ENCODE results near the gene OGFOD2.

The OGFOD2 gene

DNA sequence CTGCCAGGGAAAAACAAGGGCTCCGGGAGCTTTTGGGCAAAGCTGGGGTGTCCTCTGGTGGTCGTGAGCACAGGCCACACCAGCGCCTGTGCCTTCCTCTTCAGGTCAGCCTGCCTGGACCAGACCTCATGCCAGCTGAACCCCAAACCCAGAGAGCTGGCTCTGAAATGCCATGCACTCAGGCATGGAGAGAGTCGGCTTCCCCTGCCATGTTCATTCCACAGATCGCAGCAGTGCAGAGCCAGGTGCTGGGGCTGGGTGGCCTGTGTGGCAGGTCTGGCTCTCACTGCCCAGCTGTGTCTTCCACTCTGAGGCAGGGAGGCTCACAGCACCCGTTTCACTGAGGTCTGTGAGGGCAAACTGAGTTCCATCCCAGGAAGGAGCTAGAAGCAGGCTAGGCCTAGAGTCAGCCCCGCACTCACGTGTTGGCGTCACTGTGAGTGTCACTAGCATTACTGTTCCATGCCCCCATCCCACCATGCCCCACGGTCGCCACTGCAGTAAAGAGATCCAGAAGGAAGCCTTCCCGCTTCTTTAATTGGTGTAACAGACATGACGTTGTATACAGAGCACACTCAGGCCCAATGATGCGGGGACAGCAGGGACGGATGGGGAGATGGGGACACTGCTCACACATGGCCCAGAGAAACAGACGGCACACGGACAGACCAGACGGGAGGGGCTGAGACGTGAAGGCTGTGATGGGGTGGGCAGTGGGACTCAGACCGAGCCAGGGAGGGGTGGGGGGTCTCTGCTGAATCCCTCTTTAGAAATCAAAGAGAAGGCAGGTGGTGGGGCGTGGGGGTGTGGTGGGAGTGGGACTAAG, 8.1 kb downstream of the OGFOD2 start:
- Mint-ChIP-seq H3K9me3 (no peaks in the 10 kb centered on the region), H3K27me3 (ENCODE audit: low read depth) (no peaks in the 10 kb centered on the region), H3K36me3 (ENCODE audit: low read depth) (no peaks in the 10 kb centered on the region), H3K4me1 (peaks cover 38% of the 10 kb centered on the region), H3K27ac (peak overlapping the region; percentile 93 to 98 (median 97)), H3K4me3 (peak overlapping the region; percentile 78 to 93 (median 90))
- TF ChIP-seq, protein P1, sequence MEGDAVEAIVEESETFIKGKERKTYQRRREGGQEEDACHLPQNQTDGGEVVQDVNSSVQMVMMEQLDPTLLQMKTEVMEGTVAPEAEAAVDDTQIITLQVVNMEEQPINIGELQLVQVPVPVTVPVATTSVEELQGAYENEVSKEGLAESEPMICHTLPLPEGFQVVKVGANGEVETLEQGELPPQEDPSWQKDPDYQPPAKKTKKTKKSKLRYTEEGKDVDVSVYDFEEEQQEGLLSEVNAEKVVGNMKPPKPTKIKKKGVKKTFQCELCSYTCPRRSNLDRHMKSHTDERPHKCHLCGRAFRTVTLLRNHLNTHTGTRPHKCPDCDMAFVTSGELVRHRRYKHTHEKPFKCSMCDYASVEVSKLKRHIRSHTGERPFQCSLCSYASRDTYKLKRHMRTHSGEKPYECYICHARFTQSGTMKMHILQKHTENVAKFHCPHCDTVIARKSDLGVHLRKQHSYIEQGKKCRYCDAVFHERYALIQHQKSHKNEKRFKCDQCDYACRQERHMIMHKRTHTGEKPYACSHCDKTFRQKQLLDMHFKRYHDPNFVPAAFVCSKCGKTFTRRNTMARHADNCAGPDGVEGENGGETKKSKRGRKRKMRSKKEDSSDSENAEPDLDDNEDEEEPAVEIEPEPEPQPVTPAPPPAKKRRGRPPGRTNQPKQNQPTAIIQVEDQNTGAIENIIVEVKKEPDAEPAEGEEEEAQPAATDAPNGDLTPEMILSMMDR (IDR thresholded peaks at IDR 0.05; ENCODE audit: unreplicated experiment in 3 of 3): no peak

DNA sequence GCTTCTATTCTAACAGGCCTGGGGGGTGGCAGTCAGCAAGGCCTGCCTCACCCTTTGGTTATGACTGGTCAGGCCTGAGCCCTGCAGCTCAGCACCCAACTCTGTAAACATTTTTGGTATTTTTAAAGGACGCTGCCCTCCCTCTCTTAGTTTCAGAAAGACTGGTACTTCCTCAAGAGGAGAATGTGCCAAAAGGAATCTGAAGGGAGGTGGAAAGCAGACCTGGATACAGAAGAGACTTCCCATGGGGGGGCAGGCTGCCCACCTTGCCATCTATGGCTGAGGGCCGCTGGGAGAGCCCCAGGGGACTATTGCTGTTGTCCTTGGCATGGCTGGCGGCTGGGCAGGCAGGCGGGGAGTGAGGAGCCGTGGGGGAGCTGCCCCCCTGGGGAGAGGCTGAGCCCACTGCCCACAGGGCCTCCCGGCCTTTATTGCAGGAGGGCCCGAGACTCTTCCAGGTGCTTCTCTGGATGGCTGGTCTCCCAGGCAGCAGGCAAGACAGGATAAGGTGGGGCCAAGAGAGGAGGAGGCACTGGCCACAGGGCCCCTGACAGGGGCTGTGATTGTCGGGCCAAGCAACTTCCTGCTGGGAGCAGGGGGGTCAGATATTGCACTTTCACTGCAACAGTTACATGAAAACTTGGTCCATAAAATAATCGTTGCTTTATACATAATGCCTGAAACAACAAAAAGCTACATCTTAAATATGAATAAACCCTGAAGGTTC, 8.9 kb downstream of the OGFOD2 start:
- no peaks in the 10 kb centered on the region for H3K36me3 Mint-ChIP-seq (ENCODE audit: low read depth)

DNA sequence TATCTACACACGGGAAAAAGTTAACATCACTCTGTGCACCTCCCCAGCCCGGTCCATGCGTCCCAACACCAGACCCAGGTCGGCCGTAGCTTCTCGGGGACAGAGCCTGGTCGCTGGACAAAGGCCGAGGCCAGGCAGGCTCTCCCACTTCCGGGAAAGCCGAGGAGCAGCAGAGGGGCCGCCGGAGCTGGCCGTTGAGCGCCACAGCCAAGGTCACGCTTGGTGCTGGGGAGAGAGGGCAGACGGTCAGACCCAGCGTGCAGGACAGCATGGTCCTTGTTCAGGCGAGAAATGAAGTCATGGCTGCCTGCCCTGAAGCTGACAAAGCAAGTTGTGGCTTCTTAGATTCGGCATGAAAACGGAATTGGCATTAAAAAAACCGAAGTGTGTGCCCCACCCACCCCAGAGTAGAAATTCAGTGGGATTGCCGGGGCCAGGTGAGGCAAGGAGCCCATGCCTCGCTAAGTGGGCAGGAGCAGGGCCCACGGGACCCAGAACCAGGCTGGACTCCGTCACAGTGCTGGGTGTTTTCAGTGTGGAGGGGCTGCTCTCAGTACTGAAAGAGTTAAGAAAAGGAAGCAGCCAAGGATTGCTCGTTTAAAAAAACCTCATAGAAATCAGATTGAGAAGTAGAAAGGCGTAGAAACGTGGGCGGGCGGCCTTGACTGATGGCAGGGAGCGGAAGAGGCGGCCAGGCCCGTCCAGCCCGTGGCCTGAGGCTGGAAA, 9.7 kb downstream of the OGFOD2 start:
- TF ChIP-seq, protein P1 (IDR thresholded peaks at IDR 0.05; ENCODE audit: unreplicated experiment in 3 of 3): no peak
- no peaks in the 10 kb centered on the region for H3K9me3 Mint-ChIP-seq
- H3K36me3 Mint-ChIP-seq (ENCODE audit: low read depth): no peaks in the 10 kb centered on the region
- peaks cover 36% of the 10 kb centered on the region for H3K4me1 Mint-ChIP-seq
- H3K27me3 Mint-ChIP-seq (ENCODE audit: low read depth): no peaks in the 10 kb centered on the region
- H3K4me3 Mint-ChIP-seq: peak overlapping the region; percentile 73 to 83 (median 79)
- peak overlapping the region; percentile 93 to 98 (median 97) for H3K27ac Mint-ChIP-seq

More for the DNA sequence above, 8.9 kb downstream of the OGFOD2 start:
- H3K4me1 Mint-ChIP-seq: peaks cover 37% of the 10 kb centered on the region
- TF ChIP-seq, protein P1 (IDR thresholded peaks at IDR 0.05; ENCODE audit: unreplicated experiment in 3 of 3): no peak
- no peaks in the 10 kb centered on the region for H3K9me3 Mint-ChIP-seq
- peak overlapping the region; percentile 73 to 90 (median 79) for H3K4me3 Mint-ChIP-seq
- peak overlapping the region; percentile 93 to 98 (median 97) for H3K27ac Mint-ChIP-seq
- no peaks in the 10 kb centered on the region for H3K27me3 Mint-ChIP-seq (ENCODE audit: low read depth)

DNA sequence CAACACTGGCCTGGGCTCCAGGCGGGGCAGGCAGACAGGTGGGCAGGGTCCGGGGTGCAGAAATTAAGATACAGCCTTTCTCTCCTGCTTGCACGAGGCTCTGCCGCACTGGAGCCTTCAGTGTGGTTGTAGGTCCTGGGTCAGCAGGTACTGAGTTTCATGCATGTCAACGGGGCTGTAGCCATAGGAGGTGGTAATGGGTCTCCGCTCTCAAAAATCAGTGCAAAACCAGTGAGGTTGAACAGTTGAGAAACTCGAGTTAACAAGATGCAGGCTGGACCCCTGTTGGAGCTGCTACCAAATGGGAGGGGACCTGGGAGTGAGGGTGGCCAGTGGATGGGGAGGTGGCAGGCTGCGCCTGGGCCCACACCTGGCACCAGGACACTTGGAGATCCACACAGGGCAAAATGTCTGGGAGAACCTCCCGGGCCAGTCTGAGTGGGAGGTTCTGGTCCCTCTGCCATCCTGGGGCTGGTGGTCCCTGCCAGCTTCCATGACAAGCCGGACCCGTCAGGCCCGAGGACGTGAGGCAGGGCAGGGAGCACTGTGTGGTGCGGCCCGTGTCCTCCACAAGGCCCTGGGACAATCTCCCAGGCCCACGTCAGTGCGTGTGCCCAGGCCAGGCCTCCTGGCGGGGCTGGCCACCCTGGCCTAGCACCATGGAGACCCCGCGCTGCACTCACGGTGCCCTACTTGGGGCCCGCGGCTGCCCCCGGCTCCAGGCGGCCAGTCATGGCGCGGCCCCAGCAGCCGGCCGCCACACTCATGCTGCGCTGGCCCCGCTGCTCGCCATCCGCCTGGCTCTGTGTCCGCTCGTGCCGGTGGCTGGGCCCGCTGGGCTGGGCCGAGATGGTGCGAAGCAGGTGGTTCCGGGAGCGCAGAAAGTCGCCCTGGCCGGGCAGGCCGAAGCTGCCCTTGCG, 10.6 kb downstream of the OGFOD2 start:
- H3K36me3 Mint-ChIP-seq (ENCODE audit: low read depth): no peaks in the 10 kb centered on the region
- TF ChIP-seq, protein P1 (IDR thresholded peaks at IDR 0.05; ENCODE audit: unreplicated experiment in 3 of 3): no peak
- H3K4me1 Mint-ChIP-seq: peaks cover 32% of the 10 kb centered on the region
- H3K4me3 Mint-ChIP-seq: peak overlapping the region; percentile 73 to 83 (median 79)
- no peaks in the 10 kb centered on the region for H3K27me3 Mint-ChIP-seq (ENCODE audit: low read depth)
- no peaks in the 10 kb centered on the region for H3K9me3 Mint-ChIP-seq
- peak overlapping the region; percentile 93 to 98 (median 97) for H3K27ac Mint-ChIP-seq

DNA sequence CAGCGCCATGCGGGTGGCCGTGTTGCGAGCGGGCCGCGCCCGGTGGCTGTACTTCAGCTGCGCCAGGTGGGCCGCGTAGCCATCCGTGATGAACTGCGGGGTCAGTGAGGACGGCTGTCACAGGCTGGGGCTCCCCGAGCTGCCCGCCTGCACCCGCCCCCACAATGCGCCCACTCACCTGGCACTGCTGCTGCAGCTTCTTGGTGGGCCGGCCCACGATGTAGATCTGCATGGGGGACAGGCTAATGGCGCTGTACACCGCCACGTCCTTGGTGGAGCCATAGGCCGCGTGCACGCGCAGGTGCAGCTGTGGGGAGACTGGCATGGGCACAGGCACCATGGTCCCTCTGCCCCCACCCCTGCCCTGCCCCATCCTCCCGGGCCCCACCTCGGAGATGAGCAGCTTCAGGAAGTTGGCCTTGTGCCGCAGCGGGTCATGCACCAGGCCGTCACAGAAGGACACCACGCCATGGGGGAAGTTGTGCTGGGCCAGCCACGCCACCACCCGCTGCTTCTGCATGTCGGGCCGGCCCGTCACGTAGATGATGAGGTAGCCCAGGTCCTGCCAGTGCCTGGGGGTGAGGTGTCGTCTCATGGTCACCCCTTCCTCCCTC, 11.3 kb downstream of the OGFOD2 start:
- no peak overlapping the region for H3K4me3 Mint-ChIP-seq
- TF ChIP-seq, protein P1 (IDR thresholded peaks at IDR 0.05; ENCODE audit: unreplicated experiment in 3 of 3): no peak
- H3K9me3 Mint-ChIP-seq: no peaks in the 10 kb centered on the region
- H3K36me3 Mint-ChIP-seq (ENCODE audit: low read depth): no peaks in the 10 kb centered on the region
- no peaks in the 10 kb centered on the region for H3K27me3 Mint-ChIP-seq (ENCODE audit: low read depth)
- H3K4me1 Mint-ChIP-seq: peaks cover 32% of the 10 kb centered on the region
- no peak overlapping the region for H3K27ac Mint-ChIP-seq

Data from nephron (organoid).